GM19351 (cell line): Measurements from ENCODE around the gene SCAMP5.

Experiments used
- ATAC-seq: cut with Tn5 transposase; IDR thresholded peaks from one replicate; pipeline ENCODE4 v1.9.1; 2021; ENCODE audit warnings: mild to moderate bottlenecking, moderate library complexity; ENCODE audit not compliant: unreplicated experiment

Gene SCAMP5

GRCh38 chr15:75067123-75067830 lies 71.9 kb downstream of the SCAMP5 start:
- ATAC-seq, result no peak

GRCh38 chr15:75068748-75069147 lies 73.4 kb downstream of the SCAMP5 start:
- no peak for ATAC-seq

- ATAC-seq, result peak; percentile 86
Observed at GRCh38 chr15:75069301-75069925, 74.0 kb downstream of the SCAMP5 start.

GRCh38 chr15:75070674-75071073 lies 75.3 kb downstream of the SCAMP5 start:
- ATAC-seq, result no peak
